ENCODE measurements around the gene PIGZ.

DNA sequence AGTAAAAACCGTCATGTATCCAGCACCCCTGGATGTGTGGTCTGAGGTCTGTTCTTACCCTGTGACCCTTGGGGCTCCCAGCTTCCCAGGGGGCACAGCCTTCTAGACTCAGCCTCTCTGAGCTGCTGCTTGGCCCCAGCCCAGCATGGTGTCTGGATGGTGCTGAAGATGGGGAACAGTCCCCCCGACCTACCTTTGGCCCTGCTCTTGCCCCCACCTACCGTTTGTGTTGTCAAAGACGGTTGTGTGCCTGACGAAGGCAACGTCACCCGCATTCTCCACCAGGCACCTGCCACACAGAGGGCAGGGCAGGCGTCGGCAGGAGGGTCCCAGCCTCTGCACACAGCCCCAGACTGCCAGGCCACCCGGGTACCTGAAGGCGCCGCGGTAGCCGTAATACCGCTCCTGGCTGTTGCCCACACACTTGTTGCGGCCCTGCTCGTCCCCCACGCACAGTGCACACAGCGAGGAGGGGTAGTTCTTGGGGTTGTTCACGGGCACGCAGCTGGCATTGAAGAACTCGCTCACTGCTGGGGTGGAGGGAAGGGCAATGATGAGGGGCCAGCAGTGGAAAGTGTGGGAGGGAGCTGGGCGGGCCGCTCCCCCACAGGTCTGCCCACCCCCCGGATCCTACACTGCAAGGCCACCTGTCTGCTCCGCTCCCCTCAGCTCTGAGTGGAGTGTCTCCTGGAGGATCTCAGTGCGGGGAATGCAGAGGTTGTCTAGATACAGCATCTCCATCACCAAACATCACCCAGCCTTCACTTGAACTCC lies 40.0 kb upstream of the PIGZ start:
- TF ChIP-seq CTCF (IDR thresholded peaks at IDR 0.05) = no peak
- no peak for TF ChIP-seq EZH2 (IDR thresholded peaks at IDR 0.05)
